Activated CD8-positive, alpha-beta memory T cell treated with anti-CD3 and anti-CD28 coated beads for 1 hour (primary cell): ENCODE measurements around the gene TMEM108.

Source experiments
- DNase-seq, 2 donors: peaks; one replicate each; pipeline ENCODE4 v3.0.0-alpha.2; 2020; ENCODE audit warnings: low read depth in 1 of 2; ENCODE audit errors: extremely low read depth in 1 of 2

The TMEM108 gene

DNA sequence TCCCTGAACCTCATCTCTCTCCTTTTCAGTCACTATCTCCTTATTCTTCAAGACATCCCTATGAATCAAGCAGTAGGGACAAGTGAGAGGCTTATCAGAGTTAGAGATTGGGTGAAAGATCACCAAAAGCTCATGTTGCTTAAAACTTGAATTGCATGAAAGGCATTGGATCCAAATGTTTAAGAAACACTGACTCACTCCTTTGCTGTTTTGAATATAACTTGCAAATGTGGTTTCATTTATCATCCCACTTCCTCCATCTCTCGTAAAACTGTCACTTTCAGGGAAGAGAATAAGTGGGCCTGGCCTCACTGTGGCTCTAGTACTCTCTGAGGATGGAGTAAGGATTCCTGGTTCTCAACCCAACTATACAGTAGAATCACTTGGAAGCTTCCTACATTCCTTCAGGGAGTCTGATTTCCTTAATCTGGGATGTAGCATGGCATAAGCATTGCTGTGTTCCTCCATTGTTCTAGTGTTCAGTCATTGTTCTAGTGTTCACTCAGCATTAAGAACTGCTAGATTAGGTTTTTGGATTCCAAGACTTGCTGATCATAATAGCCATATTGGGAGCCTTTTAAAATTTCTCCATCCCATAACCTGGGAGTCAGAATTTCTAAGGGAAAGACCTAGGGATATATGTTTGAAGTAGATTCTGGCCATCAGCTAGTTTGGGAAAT lies 171.8 kb downstream of the TMEM108 start:
- DNase-seq: no peak

DNA sequence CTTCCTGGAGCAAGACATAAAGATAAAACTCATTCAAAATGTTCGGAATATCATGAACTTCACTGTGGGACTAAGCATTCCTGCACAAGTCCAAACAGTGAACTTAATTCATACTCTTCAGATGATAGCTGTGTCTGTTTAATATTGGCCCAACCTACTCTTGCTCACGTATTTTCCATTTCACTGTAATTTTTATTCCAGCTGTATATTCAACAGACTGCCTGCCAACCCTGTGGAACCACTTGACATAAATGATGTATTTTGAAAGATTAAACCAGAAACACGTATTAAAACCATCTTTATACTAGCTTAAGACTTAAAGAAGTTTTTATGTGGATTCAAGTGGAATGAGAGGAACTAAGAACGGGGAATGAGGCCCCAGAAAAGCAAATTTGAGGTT lies 172.5 kb downstream of the TMEM108 start:
- DNase-seq: no peak

DNA sequence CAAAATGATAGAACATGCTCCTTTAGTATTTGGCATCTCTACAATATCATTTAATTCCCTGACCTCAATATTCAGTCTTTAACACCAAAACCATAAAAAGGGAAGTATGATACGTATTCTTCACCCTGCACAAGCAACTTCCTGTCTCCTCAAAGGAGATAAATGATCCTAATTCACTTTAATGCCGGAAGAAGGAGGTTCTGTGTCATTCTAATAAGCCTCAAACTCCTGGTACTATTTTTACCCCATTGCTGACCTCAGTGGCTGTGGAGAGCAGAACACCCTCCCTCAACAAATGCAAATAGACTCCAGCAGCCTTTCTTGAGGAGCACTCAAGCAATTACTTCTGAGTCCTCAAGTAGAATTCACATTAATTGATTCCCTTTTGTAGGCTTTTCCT lies 173.3 kb downstream of the TMEM108 start:
- no peak for DNase-seq

DNA sequence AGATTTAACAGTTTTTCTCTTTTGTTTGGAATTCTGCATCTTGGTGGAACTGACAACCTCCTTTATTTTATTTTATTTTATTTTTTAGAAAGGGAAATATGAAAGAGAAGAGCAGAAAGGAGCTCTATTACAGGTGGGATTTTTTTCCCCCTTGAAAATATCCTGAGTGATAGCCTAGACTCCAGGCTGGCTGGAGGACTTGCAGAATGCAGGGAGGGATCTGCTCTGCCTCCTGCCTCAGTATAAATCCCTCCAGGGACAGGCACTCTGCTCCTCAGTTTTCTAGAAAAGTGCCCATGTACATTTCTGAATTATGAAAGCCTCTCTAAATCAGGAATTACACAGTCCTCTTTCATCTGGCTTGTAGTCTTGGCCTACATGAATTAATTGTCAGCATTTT lies 173.7 kb downstream of the TMEM108 start:
- DNase-seq: no peak

DNA sequence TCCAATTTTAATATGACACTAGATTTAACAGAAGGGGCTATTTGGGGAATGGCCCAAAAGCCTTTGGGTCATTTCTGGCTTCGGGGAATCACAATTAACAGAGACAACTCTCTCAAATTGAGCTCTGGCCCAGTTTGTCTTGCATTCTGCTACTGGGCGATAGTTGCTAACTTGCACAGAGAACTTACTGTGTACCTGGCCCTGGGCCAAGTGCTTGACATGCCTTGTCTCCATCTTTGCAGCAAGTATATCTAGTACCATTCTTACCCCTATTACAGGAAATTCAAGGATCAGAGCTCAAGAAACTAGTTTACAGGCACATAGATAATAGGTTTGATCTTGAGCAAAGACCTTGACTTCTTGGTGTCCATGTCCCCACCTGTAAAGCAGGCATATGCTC lies 175.7 kb downstream of the TMEM108 start:
- DNase-seq: no peak

DNA sequence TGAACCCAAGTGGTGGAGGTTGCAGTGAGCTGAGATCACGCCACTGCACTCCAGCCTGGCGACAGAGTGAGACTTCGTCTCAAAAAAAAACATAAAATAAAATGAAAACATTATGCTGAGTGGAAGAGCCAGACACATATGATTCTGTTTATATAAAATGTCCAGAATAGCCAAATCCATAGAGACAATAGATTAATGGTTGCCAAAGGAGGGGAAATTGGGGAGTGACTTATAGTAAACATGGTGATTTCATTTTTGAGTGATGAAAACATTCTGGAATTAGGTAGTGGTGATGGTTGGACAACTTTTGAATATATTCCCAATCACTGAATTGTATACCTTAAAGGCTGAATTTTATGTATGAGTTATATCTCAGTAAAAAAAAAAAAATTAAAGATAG lies 189.6 kb downstream of the TMEM108 start:
- no peak for DNase-seq

DNA sequence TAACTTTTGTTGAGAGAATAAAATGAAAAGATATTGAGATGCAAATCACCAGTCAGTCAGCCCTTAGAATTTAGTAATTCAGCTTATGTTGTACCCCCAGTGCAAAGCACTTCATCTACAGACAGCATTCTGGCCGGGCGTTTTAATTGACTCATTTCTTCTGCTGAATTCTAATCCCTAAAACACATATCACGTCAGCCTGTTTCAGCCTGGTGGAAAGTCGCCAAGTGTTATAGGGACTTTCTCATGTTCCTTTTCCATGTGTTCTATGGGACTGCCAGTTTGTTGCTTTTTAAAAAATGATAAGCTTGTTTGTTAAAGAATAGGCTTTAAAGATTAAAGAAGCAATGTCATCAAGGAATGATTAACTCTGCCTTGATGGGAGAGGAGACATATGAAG lies 192.0 kb downstream of the TMEM108 start:
- no peak for DNase-seq

DNA sequence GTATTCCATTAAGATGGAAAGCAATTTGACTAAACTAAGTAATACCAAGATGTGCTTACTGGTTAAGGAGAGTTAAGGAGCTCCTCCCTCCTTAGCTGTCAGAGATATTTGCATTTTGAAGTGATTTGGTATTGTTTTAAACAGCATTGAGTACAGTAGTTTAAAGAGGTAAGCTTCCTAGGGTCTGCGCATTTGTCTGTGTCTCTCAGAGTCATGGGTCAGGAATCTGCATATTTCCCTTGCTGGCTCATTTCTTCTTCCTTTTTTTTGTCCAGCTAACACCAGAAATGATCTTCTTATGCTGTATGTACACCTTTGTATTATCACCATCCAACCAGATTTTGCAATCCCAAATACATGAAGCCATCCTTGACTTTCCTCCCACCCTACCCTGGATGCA lies 198.7 kb downstream of the TMEM108 start:
- no peak for DNase-seq

DNA sequence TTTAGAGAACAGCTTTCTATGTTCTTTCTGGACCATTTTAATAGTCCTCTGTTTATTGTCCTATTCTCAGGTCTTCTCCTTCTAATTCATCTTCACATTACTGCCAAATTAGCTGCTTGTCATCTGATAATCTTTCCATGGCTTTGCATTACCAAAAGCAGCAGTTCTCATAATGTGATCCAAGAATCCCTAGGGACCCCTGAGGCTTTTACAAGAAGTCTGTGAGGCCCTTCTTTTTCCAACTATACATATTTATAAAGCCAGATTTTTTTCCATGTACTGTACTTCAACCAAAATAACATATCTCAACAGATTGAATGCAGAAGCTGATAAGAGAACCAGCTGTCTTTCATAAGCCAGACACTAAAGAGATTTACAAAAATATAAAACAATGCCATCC lies 199.2 kb downstream of the TMEM108 start:
- DNase-seq: no peak

DNA sequence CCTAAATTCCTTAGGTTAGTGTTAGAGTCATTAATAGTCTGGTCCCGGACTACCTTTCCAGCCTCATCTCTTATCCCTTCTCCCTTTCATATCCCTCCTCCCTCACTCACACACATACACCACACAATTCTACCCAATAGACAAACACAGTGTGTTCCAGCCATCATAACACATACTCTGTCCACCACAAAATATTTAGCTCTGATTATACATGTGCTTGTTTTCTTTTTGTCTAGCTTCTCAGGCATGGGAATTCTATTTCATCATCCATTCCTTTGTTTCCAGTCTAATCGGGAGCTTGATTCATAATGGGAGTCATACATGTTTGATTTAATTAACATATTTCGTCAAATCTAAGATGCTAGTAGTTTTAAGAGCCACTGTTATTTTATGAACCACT lies 199.8 kb downstream of the TMEM108 start:
- no peak for DNase-seq

DNA sequence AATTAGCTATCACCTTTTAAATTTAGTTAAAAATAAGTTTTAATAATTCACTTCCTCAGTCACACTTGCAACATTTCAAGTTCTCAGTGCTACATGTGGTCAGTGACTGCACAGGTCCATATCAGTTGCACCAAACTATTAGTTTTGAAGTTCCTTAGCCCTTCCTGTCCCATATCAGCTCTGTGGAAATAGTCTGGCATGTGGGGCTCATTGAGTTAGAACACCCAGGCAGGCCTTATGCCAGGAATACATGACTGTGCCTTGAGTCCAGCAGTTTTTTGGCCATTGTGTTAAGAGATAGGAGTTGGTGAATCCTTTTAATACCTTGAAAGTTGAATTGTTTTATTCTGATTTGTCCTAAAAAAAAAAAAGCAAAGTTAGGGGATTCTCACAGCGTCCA lies 207.9 kb downstream of the TMEM108 start:
- DNase-seq: no peak

DNA sequence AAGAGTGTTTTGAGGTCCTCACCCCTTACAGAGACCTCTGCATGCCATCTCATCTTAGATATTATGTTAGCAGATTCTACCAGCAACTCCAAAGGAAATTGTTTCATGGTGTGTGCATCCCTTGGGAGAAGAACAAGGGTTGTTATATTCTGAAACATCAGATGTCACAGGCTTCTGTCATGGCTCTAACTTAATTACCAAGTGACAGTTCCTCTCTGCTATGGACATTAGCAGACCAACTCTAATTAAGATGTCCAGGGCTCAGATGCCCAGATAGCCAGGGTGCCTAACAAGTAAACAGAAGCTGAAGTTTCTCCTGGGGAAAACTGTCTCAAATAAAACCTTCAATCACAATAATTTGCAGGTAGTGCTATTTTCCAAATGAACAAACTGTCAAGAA lies 208.6 kb downstream of the TMEM108 start:
- no peak for DNase-seq

DNA sequence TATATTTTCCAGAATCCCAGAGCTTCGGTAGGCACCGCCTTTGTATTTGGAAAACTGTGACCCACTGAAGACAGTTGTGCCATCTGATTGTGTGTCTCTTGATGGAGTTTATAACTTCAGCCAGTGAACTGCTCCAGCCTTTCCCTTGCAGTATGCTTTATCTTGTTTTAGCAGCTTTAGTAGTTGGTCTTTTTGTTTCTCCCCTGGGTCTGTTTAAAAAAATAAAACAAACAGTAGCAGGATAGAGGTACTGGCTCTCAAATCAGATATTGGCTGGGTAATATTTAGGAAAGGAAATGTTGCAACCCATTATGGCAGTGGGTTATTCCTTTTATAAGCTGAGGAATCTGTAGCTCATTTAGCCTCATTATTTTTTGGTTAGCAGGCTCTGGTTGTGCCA lies 210.2 kb downstream of the TMEM108 start:
- no peak for DNase-seq

DNA sequence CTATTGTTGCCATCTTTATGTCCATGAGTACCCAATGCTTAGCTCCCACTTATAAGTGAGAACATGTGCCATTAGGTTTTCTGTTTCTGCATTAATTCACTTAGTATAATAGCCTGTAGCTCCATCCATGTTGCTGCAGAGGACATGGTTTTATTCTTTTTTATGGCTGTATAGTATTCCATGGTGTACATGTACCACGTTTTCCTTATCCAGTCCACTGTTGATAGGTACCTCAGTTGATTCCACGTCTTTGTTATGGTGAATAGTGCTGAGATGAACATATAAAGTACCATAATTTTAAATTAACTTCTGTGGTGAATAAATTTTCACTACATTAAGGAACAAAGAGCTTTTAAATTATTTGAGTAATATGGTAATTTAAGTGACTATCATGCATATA lies 211.3 kb downstream of the TMEM108 start:
- no peak for DNase-seq

DNA sequence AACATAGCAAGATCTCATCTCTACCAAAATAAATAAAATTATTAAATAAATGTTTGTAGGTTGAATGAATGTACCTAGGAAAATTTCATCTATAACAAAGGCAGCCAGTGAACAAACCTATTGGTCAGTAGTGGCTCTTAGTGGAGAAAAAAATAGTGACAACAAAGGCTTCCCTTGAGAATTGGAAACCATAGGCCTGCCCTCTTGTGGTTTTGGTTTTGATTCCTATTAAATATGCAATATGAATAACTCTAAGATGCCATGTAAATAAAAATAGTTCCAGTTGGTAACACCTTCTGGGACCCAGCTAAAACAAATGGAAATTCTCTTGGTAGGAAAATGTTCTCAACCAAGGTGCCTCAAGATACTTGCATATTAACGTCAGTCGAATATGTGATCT lies 216.0 kb downstream of the TMEM108 start:
- DNase-seq: no peak

DNA sequence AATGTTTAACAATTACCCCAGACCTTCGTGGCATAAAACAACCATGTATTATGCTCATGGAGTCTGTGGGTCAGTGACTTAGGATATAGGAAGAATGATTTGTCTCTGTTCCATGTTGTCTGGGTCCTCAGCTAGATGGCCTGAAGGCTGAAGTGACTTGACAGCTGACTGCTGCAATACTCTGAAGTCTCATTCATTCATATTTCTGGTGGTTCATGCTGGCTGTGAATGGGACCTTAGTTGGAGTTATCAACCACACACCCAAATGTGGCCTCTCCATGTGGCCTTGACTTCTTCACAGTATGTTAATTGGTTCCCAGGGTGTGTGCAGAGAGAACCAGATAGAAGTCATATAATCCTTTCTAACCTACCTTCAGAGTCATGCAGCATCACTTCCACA lies 216.5 kb downstream of the TMEM108 start:
- DNase-seq: no peak

DNA sequence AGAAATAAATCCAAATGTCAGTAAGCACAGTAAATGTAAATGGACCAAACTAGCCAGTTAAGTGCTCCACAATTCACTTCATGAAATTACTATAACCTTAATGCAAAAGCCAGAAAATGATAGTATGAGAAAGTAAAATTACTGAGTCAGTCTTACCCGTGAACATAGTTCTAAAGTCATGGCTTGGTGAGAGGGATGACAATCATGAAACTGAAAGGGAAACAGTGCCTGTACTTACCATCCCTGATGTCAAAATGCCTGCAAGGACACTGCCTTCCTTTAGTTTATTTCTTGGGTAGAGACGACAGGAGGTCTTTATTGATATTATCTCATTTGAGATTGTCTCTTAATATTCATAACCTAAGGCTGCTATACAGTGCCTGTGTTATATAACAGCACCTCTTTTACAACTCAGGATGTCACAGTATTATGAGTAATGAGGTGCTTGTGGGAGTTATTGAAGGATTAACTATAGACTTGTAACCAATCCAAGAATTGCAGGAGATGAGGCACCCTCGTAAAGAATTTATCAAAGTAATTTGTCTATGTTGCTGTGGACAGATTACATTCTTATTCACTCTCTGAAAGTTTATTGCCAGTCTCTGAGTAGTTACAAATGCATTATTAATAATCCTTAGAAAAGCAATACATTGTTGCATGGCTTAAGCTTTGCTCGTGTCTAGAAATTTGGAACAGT lies 218.7 kb downstream of the TMEM108 start:
- no peak for DNase-seq

DNA sequence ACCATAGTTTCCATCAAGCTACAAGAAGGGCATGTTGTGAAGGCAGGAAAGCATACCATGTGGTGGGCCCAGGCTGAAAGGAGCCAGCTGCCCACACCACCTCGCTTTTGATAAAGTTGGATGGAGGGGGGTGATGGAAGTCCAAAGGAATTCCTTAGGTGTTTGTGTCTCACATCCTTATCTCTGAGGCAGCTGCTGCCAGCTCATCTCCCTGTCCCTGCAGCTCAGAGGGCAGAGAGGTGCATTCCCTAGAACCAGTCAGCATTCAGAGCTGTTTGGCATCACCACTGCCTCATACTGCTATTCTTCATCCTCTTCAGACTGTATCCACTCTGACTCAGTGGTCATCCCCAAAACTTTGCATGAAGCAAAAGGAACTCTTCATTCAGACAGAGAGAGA lies 220.2 kb downstream of the TMEM108 start:
- DNase-seq: no peak

DNA sequence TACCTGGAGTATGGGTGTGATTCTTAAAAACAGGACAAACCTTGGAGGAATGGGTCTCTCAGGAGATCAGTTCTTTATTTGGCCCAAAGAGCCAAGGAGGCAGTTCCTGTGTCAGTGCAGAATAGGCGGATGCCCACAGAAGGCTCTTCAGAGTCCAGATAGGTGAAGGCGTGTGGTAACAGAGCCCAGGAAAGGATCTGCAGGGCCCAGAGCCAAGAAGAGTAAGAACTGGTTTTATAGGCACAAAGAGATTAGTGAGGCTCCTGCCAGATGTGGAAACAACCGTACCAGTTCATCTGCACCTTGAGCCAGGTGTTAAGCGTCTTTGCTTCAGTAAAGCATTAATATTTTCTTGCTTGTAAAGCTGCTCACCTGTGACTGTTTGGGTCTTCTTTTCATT lies 221.6 kb downstream of the TMEM108 start:
- no peak for DNase-seq

DNA sequence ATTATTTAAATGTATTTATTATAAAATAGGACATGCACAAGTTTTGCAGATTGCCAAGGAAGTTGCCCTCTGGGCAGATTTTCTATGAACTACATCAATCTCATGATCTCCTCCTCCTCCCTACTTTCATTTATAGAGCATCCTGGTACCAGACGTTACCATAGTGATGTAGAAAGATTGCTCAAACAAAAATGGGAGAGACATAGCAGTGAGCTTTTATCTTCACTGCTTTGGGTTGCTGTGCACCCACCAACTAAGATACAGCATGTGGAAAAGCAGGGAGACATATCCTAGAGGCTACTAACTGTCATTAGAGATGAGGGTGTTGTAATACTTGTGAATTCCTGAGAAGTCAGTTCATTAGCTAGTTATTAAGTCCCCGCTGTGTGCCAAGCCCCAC lies 224.1 kb downstream of the TMEM108 start:
- DNase-seq: no peak

DNA sequence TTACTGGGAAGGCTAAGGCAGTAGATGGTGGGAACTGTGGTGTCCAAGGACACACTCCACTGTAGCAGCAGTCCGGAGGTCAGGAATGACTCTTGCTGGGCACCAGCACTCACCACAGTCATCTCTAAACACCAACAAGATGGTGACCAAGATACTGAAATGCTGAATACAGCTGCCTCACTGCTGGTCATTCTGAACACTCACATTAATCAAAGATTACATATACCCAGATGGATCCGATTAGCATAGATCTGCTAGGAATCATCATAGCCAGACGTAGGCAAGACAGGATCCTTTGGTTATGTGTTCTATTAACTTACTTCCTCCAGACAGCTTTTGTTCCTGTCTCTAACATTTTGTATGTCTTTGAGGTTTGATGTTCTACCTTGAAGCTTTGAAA lies 226.7 kb downstream of the TMEM108 start:
- DNase-seq: no peak

DNA sequence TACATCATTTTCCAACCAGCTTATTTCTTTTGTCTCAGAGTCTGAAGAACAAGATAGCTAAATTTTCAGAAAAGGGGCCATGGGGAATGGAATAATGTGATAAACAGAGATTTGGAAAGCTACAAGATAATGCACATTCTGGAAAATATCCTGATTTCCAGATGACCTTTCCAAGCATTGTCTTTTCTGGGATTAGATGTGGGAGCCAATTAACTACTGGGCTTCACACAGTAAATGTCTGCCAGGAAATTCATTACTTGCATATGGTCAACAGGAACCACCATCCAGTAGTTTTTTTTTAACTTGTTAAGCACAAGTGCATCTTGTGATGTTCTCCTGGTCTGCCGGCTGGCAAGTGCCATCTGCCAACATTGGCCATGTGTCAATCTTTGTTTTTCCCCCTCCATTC lies 230.5 kb downstream of the TMEM108 start:
- no peak for DNase-seq

DNA sequence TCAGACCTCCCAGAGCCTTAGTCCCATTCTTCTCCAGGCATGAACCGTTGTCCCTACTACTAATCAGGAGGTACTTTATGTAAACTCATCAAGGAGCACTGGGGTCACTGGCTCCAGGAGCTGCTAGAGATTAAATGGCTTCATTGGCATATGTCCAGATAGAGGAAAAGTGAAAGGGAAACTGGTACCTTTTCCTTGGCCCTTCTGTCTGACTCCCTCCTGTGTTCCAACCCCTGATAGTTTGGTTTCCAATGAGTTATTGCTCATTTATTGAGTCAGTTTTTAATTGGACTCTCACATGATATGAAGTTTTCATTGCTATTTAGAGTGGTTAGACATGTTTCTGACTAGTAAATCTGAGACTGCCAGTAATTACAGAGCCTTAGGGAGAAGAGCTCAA lies 231.2 kb downstream of the TMEM108 start:
- no peak for DNase-seq
